Skeletal muscle tissue (tissue), 4 donors: ENCODE measurements around the gene IFI35. TPM values are rescaled to one million over a fixed set of nuclear protein-coding genes. Genes with fewer than 3 reads are reported as not detected.

ENCODE experiments used
- H3K27ac ChIP-seq: one replicate; pipeline ENCODE4 v1.7.0; 2013; ENCODE audit warnings: mild to moderate bottlenecking, low read depth, low read length, inconsistent platforms
- H3K27me3 ChIP-seq, 3 donors: one replicate each; pipeline ENCODE4 v1.7.0; 2013; ENCODE audit warnings: low read length in 3 of 3; ENCODE audit not compliant: control insufficient read depth in 3 of 3, insufficient read depth in 3 of 3
- H3K36me3 ChIP-seq, 3 donors: one replicate each; pipeline ENCODE4 v1.7.0; 2013; ENCODE audit warnings: low read length in 3 of 3; ENCODE audit not compliant: control insufficient read depth in 3 of 3, insufficient read depth in 3 of 3
- H3K4me1 ChIP-seq, 3 donors: one replicate each; pipeline ENCODE4 v1.7.0; 2013; ENCODE audit warnings: low read length in 3 of 3, mild to moderate bottlenecking in 3 of 3; ENCODE audit not compliant: control insufficient read depth in 3 of 3, insufficient read depth in 3 of 3
- H3K4me3 ChIP-seq, 3 donors: one replicate each; pipeline ENCODE4 v1.7.0; 2013; ENCODE audit warnings: low read length in 3 of 3
- H3K9ac ChIP-seq, 3 donors: one replicate each; pipeline ENCODE4 v1.7.0; 2013; ENCODE audit warnings: low read length in 3 of 3, mild to moderate bottlenecking in 3 of 3, moderate library complexity in 2 of 3, low read depth in 1 of 3
- H3K9me3 ChIP-seq, 3 donors: one replicate each; pipeline ENCODE4 v1.7.0; 2013; ENCODE audit warnings: low read length in 3 of 3; ENCODE audit not compliant: control insufficient read depth in 3 of 3
- total RNA-seq: library from RNA; depleted of rRNA; stranded (reverse); fragments of >200 nt; gene quantifications from one replicate; pipeline ENCODE4 v1.2.3, GENCODE V29; 2014
- donor health status: Osteomylitis.

The IFI35 gene
- total RNA-seq, 1 donor from 2014 or later, result 11.5 TPM

GRCh38 chr17:43020789-43021740, 14.5 kb downstream of the IFI35 start:
- H3K9me3 ChIP-seq, result no peaks in the 10 kb centered on the region
- H3K27me3 ChIP-seq, result no peaks in the 10 kb centered on the region
- H3K4me3 ChIP-seq, result peak overlapping the region; percentile 78 to 94 (median 94)
- H3K36me3 ChIP-seq, result peaks cover 12 to 16% (median 14%) of the 10 kb centered on the region in 3 donors
- peaks cover 26 to 43% (median 31%) of the 10 kb centered on the region in 3 donors for H3K4me1 ChIP-seq
- H3K9ac ChIP-seq, result peak overlapping the region; percentile 78 to 88 (median 82)
- H3K27ac ChIP-seq, result peak overlapping the region; percentile 79

DNA sequence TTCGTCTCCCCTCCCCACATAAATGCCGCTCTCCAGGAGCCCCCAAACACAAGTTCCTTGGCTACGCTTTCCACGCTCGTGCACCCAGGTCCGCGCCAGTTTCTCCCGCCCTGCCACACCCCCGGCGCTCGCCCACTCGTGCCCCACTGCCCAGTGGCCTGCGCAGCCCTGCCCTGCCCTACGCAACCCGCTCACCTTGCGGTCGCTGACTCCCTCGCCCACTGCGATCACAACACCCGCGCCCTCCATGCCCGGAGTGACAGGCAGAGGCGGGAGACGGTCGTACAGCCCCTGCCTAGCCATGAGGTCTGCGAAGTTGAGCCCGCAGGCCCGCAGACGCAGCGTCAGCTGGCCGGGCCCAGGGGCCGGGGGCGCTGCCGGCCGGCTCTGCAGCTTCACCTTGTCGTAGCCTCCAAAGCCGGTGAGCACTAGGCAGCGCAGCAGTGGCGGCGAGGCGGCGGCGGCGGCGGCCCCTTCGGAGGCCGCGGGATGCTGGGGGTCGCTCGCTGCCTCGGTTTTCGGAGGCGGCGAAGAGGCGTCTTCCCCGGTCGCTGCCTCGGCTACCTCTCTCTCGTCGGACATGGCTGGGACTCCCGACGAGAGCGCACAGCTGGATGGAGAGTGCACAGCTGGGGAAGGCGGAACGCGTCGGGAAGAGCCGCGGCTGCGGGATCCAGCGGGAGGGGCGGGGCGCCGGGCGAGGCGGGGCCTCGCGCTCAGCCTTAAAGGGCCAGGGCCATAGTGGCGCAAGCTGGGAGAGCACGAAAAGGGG, 15.3 kb downstream of the IFI35 start, which contains the start of gene VAT1:
Gene VAT1 (minus strand): TSS at position 645 of the 772 bp plus-strand sequence. CDS start 63 bp downstream, at position 582.
- Histone ChIP-seq H3K4me1 (peaks cover 21 to 38% (median 26%) of the 10 kb centered on the region in 3 donors), H3K9ac (peak within 1 kb of the TSS; percentile 78 to 88 (median 82)), H3K4me3 (peak within 1 kb of the TSS; percentile 78 to 94 (median 94)), H3K27me3 (no peaks in the 10 kb centered on the region), H3K27ac (peak within 1 kb of the TSS; percentile 79), H3K36me3 (peaks cover 8 to 11% (median 10%) of the 10 kb centered on the region in 3 donors), H3K9me3 (no peaks in the 10 kb centered on the region)

DNA sequence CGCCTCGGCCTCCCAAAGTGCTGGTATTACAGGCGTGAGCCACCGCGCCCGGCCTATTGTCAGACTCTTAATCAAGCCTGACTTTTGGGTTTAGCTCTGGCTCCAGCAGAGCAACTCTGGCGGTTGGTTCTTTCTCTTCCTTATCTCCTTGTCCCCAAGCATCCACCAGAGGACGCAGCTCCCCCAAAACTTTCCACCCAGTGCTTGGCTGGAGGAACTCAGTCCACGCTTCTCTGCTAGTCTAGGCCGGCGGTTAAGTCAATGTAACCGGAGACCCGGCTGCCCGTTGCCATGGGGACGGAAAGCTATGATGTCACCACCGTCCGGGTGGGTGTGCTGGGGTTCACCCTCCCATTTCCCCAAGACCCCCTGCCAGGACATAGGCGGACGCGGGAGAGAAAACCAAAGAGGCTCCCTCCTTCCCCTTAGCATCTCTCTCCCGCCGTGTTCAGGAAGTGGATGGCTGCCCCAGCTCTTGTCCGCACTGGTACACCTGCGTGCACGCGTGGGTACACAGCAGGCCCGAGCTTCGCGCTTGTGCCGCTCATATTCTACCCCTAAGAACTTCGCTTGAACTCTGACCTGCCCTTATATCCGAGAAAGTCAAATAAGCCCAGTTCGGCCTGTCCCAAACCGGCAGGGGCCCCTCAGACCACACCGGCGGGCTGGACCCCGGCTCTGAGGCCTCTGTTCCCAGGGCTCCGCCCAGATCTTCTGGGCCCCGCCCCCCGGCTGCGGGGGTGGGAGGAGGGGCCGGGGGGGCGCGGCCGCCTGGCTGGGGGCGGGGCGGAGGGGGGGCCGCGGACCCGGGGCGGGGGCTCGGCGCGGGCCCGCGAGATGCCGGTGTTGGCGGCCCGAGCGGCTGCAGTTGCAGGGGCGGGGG, 18.1 kb downstream of the IFI35 start, which contains the start of gene RND2:
Gene RND2 (plus strand): TSS at position 825 of the 883 bp plus-strand sequence. CDS start 117 bp downstream, outside the sequence.
- H3K9ac ChIP-seq, result peak within 1 kb of the TSS; percentile 61 to 79 (median 71)

GRCh38 chr17:43025290-43025657, 18.7 kb downstream of the IFI35 start:
- Histone ChIP-seq H3K27ac (no peak overlapping the region), H3K9ac (no peak overlapping the region)

More for the DNA sequence above, 18.1 kb downstream of the IFI35 start, which contains the start of gene RND2:
- Histone ChIP-seq H3K4me1 (peaks cover 17 to 35% (median 25%) of the 10 kb centered on the region in 3 donors), H3K27ac (no peak within 1 kb of the TSS), H3K36me3 (no peaks in the 10 kb centered on the region), H3K4me3 (peak within 1 kb of the TSS; percentile 76 to 78 (median 77)), H3K27me3 (no peaks in the 10 kb centered on the region), H3K9me3 (no peaks in the 10 kb centered on the region)

DNA sequence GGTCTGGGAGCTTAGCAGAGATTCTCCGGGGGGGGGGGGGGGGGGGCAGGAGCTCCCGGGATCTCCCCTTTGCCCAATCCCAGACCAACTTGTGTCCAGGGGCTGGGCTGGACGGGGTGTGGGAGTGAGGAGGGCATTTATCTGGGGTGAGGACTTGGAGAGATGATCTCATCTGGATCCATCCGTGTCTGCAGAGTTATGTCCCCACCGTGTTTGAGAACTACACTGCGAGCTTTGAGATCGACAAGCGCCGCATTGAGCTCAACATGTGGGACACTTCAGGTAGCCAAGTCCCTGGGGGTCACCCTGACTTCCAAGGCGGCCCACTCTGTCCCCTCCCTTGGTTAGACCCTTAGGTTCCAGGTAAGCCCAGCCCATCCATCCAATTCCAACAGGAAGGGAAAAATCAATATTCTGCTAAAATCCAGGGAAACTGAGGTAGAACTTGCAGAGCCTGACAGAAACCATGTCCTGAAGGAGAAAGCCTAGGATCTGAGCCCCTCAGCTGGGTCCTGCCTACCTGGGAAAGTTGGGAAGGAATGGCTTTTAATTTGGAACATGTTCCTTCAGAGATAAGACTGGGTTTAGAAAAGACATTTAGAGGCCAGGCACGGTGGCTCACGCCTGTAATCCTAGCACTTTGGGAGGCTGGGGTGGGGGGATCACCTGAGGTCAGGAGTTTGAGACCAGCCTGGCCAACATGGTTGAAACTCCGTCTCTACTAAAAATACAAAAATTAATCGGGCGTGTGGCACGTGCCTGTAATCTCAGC, 19.4 kb downstream of the IFI35 start:
- Histone ChIP-seq H3K36me3 (no peaks in the 10 kb centered on the region), H3K4me3 (no peak overlapping the region), H3K4me1 (peaks cover 7 to 28% (median 17%) of the 10 kb centered on the region in 3 donors), H3K27ac (no peak overlapping the region), H3K9me3 (no peaks in the 10 kb centered on the region), H3K9ac (no peak overlapping the region), H3K27me3 (no peaks in the 10 kb centered on the region)

More at GRCh38 chr17:43025290-43025657, 18.7 kb downstream of the IFI35 start:
- Histone ChIP-seq H3K27me3 (no peaks in the 10 kb centered on the region), H3K9me3 (no peaks in the 10 kb centered on the region), H3K36me3 (no peaks in the 10 kb centered on the region), H3K4me3 (no peak overlapping the region), H3K4me1 (peaks cover 12 to 32% (median 19%) of the 10 kb centered on the region in 3 donors)

GRCh38 chr17:43026595-43026994, 20.0 kb downstream of the IFI35 start:
- Histone ChIP-seq H3K36me3 (no peaks in the 10 kb centered on the region), H3K9me3 (no peaks in the 10 kb centered on the region), H3K9ac (no peak overlapping the region), H3K27me3 (no peaks in the 10 kb centered on the region), H3K4me1 (peaks cover 5 to 24% (median 17%) of the 10 kb centered on the region in 3 donors), H3K27ac (no peak overlapping the region), H3K4me3 (no peak overlapping the region)

DNA sequence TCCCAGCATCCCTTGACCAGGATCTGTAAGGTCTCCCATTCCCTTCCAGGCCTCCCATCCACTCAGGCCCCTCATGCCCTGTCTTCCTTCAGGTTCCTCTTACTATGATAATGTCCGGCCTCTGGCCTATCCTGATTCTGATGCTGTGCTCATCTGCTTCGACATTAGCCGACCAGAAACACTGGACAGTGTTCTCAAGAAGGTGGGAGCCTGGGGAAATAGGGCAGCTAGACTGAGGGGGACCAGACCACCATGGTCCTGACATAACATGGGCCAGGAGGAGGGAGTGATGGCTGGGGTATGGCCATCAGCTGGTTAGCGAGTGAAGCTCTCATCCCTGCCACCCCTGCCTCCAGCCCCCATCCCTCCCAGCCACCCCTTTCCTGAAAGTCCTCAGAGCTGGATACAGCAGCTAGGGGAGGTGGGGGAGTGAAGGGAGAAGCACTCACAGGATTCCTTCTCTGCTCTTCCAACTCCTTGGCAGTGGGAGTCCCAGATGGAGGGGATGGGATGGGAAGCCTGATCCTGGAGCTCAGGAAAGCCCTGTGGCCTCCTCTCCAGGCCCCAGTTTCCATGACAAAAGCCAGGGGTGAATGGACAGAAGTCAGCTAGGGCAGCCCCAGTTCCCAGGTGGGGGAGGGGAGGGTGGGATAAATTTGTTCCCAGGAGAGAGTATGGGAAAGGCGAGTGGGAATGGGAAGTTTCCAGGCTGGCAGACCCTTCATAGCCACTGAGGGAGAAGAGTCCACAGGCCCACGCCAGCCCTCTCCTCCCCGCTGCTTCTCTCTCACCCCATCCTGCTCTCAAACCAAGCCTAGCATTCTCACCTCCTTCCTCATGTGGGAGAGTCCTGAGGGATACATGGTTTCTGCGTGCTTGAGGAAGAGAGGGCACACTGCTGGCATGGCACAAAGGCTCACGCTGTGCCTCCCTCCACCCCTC, 20.8 kb downstream of the IFI35 start:
- Histone ChIP-seq H3K27ac (no peak overlapping the region), H3K9ac (peak overlapping the region in 1 of 3 donors; percentile 3), H3K4me3 (no peak overlapping the region), H3K4me1 (peaks cover 5 to 21% (median 17%) of the 10 kb centered on the region in 3 donors), H3K9me3 (no peaks in the 10 kb centered on the region), H3K36me3 (no peaks in the 10 kb centered on the region), H3K27me3 (no peaks in the 10 kb centered on the region)

GRCh38 chr17:43028221-43028861, 21.8 kb downstream of the IFI35 start:
- no peaks in the 10 kb centered on the region for H3K9me3 ChIP-seq
- peaks cover 5 to 21% (median 17%) of the 10 kb centered on the region in 3 donors for H3K4me1 ChIP-seq
- H3K27me3 ChIP-seq, result no peaks in the 10 kb centered on the region
- H3K36me3 ChIP-seq, result no peaks in the 10 kb centered on the region
- H3K9ac ChIP-seq, result peak overlapping the region in 1 of 3 donors; percentile 33
- no peak overlapping the region for H3K4me3 ChIP-seq
- H3K27ac ChIP-seq, result no peak overlapping the region
